Epithelial cell of esophagus (primary cell): ENCODE data around the gene STPG3.

Experiments used
- DNase-seq: peaks from one replicate; pipeline ENCODE4 v3.0.0; 2010; ENCODE audit warnings: low read depth
- H3K4me3 ChIP-seq: 2 replicates; pipeline ENCODE4 v1.5.1; 2011; ENCODE audit warnings: mild to moderate bottlenecking, low read length, control low read depth
- CTCF ChIP-seq: IDR thresholded peaks from 2 replicates; pipeline ENCODE4 v1.5.1; 2011; ENCODE audit warnings: low read depth, mild to moderate bottlenecking, low read length, control low read depth, inconsistent platforms; ENCODE audit not compliant: insufficient read depth; ENCODE audit errors: missing control alignments

Gene STPG3

GRCh38 chr9:137302449-137303150, 51.5 kb downstream of the STPG3 start:
- H3K4me3 ChIP-seq = peak overlapping the region; percentile 36
- TF ChIP-seq CTCF = peak; percentile 32
- DNase-seq = no peak
